H1 (cell line): ENCODE data around the gene RIN3.

Experiments used
- CEBPB ChIP-seq: IDR thresholded peaks from 2 replicates; pipeline ENCODE4 v1.6.1; 2012; ENCODE audit warnings: low read depth, low read length
- CHD1 ChIP-seq: IDR thresholded peaks from 2 replicates; pipeline ENCODE4 v1.6.1; 2012; ENCODE audit warnings: low read depth, low read length, improper control_type of control experiment
- CREB1 ChIP-seq: IDR thresholded peaks from 2 replicates; pipeline ENCODE4 v1.6.1; 2012; ENCODE audit warnings: inconsistent platforms
- EP300 ChIP-seq, 2 experiments: IDR thresholded peaks; 1 replicate in 1 of 2; 2 replicates in 1 of 2; pipeline ENCODE4 v1.6.1; 2011 to 2012; ENCODE audit warnings: low read depth in 2 of 2, low read length in 2 of 2, mild to moderate bottlenecking in 2 of 2, borderline replicate concordance in 1 of 2, inconsistent platforms in 1 of 2, moderate library complexity in 1 of 2
- EZH2 ChIP-seq: fragments of 200-600 bp; sonication (generic); IDR thresholded peaks from 2 replicates; pipeline ENCODE4 v1.7.1; 2012; ENCODE audit warnings: low read depth, mild to moderate bottlenecking, moderate library complexity, low read length, inconsistent platforms; ENCODE audit not compliant: severe bottlenecking
- JUND ChIP-seq: IDR thresholded peaks from 2 replicates; pipeline ENCODE4 v1.6.1; 2011; ENCODE audit warnings: mild to moderate bottlenecking, improper control_type of control experiment, low read length
- POLR2A ChIP-seq, 2 experiments: IDR thresholded peaks; 1 replicate in 1 of 2; 2 replicates in 1 of 2; pipeline ENCODE4 v1.6.1; 2011; ENCODE audit warnings: low read depth in 2 of 2, low read length in 2 of 2, mild to moderate bottlenecking in 2 of 2; ENCODE audit errors: control extremely low read depth in 1 of 2
- POLR2AphosphoS5 ChIP-seq: IDR thresholded peaks from 2 replicates; pipeline ENCODE4 v1.6.1; 2011; ENCODE audit warnings: low read depth, low read length
- TBP ChIP-seq: IDR thresholded peaks from 2 replicates; pipeline ENCODE4 v1.6.1; 2011; ENCODE audit warnings: low read depth, low read length, improper control_type of control experiment
- YY1 ChIP-seq: IDR thresholded peaks from 2 replicates; pipeline ENCODE4 v1.6.1; 2011; ENCODE audit warnings: low read depth, mild to moderate bottlenecking, low read length
- TF ChIP-seq, protein P1 (sequence below), 3 experiments: IDR thresholded peaks; 1 replicate in 2 of 3; 2 replicates in 1 of 3; pipeline versions ENCODE4 v1.5.1 to v1.6.1; 2011; ENCODE audit warnings: low read length in 3 of 3, mild to moderate bottlenecking in 3 of 3, inconsistent platforms in 2 of 3, low read depth in 1 of 3, moderate library complexity in 1 of 3; ENCODE audit not compliant: insufficient read depth in 1 of 3; ENCODE audit errors: control extremely low read depth in 1 of 3
- TF ChIP-seq, protein P2 (sequence below): IDR thresholded peaks from 2 replicates; pipeline ENCODE4 v1.6.1; 2011; ENCODE audit warnings: low read length, improper control_type of control experiment
- TF ChIP-seq, protein P3 (sequence below): IDR thresholded peaks from 2 replicates; pipeline ENCODE4 v1.6.1; 2012; ENCODE audit warnings: inconsistent platforms

DNA sequence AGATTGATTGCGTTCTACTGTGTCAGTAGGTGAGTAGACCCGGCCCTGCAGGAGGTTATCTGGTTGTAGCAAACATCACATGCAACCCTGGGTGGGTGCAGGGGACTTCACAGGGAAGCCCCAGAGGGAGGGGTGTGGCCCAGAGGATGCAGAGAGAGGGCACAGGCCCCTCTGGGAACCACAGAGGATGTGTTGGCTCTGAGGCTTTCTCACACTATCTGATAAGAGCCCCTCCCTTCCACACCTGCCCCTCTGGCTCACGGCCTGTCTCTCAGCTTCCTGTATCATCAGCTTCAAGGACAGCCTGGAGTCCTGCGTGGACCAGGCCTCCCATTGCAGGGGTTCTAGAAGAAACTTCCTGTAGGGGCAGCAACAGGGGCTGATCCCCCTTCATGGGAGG is 101.9 kb downstream of the RIN3 start:
- TF ChIP-seq EZH2 (no peak), EP300 (IDR thresholded peaks at IDR 0.05; ENCODE audit: borderline replicate concordance in 1 of 2, low read depth in 2 of 2, low read length in 2 of 2) (no peak), POLR2AphosphoS5 (no peak), YY1 (no peak), JUND (no peak), CEBPB (no peak), CHD1 (no peak), CREB1 (no peak), TBP (no peak), POLR2A (IDR thresholded peaks at IDR 0.05; ENCODE audit: control extremely low read depth in 1 of 2, low read depth in 2 of 2, low read length in 2 of 2) (no peak)
- TF ChIP-seq, protein P1, sequence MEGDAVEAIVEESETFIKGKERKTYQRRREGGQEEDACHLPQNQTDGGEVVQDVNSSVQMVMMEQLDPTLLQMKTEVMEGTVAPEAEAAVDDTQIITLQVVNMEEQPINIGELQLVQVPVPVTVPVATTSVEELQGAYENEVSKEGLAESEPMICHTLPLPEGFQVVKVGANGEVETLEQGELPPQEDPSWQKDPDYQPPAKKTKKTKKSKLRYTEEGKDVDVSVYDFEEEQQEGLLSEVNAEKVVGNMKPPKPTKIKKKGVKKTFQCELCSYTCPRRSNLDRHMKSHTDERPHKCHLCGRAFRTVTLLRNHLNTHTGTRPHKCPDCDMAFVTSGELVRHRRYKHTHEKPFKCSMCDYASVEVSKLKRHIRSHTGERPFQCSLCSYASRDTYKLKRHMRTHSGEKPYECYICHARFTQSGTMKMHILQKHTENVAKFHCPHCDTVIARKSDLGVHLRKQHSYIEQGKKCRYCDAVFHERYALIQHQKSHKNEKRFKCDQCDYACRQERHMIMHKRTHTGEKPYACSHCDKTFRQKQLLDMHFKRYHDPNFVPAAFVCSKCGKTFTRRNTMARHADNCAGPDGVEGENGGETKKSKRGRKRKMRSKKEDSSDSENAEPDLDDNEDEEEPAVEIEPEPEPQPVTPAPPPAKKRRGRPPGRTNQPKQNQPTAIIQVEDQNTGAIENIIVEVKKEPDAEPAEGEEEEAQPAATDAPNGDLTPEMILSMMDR (IDR thresholded peaks at IDR 0.05; ENCODE audit: control extremely low read depth in 1 of 3, insufficient read depth in 1 of 3, low read depth in 1 of 3, low read length in 3 of 3) = no peak
- TF ChIP-seq, protein P2, sequence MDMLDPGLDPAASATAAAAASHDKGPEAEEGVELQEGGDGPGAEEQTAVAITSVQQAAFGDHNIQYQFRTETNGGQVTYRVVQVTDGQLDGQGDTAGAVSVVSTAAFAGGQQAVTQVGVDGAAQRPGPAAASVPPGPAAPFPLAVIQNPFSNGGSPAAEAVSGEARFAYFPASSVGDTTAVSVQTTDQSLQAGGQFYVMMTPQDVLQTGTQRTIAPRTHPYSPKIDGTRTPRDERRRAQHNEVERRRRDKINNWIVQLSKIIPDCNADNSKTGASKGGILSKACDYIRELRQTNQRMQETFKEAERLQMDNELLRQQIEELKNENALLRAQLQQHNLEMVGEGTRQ = no peak
- TF ChIP-seq, protein P3, sequence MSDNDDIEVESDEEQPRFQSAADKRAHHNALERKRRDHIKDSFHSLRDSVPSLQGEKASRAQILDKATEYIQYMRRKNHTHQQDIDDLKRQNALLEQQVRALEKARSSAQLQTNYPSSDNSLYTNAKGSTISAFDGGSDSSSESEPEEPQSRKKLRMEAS = no peak
